HG03575 (cell line): ENCODE measurements around the gene PHF21B.
"Not testable (repeated sequence)": the region's sequence is repeated elsewhere in the genome, so short reads cannot be mapped to it uniquely, and the experiment has no call there.

Experiments used
- ATAC-seq: cut with Tn5 transposase; IDR thresholded peaks from one replicate; pipeline ENCODE4 v1.9.1; 2021; ENCODE audit not compliant: unreplicated experiment, insufficient number of reproducible peaks, low FRiP score; ENCODE audit errors: extremely low read depth

The PHF21B gene

DNA sequence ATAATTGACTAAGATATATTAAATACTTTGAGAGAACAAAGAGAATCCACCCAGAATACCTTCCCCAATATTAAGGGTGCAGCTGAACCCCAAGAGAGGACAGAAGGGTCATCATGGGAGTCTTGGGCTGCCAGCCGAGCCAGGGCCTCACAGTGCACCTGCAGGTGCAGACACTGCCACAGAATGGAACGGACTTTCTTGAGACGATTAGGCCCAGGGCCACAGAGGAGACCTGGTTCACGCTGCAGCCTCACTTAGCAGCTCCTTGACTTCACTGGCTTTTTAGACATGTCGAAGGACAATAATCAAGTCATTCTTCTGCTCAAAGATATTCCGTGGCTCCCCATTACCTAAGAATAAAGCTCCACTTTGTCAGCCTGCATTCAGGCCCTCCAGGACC, 100.6 kb downstream of the PHF21B start:
- no peak for ATAC-seq

DNA sequence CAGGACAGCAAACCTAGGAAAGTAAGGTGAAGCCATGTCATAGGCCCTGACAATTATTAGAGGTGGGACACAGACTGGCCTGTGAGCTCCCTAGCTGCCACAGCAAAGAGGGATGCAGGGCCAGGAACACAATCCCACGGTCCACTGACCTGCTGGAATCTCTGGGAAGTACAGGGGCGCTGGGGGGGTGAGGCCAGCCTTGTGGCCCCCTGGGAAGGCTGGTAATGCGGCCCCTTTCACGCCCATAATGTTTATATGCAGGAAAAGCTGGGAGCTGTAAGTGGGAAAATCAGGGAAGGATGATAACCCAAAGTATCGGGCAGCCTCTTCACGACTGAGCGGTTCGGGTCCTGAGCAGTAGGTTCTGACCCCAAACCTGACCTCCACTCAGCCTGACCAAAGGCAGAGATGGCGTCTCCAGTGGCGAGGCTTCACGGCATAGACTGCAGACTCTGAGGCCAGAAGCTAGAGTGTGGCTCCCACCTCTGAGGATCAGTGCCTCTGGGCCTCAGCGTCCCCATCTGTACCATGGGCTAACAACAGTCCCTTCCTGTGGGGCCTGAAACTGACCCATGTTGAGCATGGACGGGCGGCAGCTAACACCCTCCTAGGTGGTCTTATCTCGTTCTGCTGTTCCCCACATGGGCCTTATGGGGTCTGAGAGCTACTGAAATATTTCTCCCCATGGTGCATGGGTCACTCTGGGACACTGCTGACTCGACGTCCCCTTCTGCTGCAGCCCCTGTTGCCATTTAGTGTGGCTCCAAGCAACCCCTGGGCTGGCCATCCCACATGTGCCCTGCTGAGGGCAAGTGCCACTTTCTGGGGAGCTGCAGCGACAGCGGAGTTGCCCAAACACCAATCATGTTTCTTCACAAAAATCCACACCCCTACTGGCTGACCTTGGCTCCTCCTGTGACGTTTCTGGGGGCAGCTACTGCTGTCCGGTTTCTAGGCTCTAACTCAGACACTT, 101.8 kb downstream of the PHF21B start:
- ATAC-seq: no peak

DNA sequence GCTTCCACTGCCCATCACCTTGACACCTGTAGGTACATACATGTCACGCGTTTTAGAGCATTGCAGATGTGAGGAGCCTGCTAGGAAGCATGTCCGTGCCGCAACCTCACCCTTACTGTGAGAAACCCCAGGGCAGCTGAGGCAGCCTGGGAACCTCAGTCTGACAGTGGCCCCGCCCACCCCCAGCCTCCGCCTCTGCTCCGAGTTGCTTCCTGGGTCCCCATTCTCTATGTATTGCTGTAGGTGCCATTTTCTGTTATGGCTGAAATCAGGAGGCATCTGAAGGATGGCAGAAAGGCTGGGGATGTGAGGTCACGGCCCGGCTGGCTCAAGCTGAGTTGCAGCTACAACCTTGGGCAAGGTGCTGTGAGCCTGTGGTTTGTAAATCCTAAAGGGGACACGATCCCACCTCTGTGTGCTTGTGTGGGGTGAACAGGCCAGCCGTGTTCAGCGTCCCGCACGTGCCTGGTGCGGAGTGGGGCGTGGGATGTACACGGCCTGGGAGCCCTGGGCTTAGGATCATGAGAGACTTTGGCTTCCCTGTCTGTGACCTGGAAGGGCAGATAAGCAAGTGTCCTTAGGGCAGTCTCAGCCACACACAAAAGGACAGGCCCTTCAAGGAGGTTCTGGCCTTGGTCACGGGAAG, 102.7 kb downstream of the PHF21B start:
- no peak for ATAC-seq

DNA sequence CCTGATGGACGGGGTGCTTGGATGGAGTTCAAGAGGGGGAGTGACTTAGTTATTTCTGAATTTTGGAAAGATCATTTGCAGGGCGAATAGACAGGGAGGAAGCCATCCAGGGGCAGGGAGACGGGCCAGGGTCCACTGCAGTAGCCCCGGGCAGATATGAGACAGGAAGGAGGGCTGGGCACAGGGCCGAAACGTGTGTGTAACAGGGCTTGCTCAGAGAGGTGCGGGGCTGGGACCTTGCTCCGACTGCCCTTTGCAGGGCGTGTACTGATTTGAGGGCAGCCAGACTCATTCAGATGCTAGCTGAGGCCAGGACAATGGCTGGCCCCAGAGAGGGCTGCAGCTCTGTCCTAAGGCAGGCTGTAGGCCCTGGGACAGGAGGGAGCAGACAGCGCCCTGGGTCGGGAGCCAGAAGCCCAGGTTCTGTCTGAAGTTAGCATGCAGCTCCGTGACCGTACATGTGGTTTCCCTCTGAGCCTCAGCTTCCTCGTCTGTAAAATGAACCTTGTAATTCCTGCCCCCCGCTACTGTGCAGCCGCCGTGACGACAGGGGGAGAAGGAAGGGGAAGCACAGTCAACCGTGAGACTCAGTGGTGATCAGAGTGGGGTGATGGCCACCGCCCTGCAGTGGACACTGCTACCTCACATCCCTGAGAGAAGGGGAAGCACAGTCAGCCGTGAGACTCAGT, 103.4 kb downstream of the PHF21B start:
- no peak for ATAC-seq

DNA sequence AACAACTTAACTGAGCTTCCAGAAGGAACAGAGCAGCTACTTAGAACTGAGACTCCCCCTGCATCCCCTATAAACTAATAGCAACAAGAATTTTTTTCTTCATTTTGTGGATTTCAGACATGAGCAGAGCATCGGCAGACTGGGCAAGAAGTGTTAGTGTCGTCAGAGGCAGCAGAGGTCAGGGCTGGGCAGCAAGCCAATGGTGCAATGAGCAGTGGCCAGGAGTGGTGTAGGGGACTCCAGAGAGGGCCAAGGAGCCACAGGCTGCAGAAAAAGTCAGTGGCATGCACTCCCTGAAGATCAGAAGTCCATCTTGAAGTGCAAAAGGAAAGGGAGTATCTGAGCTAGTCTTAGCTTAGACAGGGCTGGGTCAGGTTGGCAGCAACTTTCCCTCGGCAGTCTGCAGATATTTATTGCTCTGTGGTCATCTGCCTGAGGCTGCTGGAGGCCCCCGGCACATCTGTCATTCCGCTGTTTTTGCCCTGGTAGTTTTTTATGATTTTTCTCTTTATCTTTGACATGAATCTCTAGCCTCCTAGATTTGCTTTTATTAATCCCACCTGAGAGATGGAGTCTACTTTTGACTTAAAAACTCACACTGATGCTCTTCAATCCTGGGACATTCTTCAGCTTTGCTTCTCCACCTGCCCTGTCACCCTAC, 105.2 kb downstream of the PHF21B start:
- ATAC-seq: not testable (repeated sequence)

DNA sequence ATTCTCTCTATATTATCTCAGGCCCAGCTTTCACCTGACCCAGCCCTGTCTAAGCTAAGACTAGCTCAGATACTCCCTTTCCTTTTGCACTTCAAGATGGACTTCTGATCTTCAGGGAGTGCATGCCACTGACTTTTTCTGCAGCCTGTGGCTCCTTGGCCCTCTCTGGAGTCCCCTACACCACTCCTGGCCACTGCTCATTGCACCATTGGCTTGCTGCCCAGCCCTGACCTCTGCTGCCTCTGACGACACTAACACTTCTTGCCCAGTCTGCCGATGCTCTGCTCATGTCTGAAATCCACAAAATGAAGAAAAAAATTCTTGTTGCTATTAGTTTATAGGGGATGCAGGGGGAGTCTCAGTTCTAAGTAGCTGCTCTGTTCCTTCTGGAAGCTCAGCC, 106.6 kb downstream of the PHF21B start:
- not testable (repeated sequence) for ATAC-seq

DNA sequence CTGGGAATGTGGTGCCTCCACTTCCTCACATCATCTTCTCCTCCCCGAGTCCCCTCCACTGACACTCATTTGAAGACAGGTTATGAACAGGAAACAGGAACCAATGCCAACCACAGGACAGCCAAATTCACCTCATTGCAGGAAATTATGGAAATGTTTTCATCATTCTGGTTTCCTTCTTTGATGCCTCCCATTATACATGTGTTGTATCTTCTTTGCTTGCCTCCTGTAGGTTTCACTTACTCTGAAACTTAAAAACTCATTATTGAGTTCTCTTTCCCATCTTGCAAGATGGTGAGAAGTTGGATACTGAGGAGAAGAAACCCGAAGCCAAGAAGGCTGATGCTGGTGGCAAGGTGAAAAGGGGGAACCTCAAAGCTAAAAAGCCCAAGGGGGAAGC, 108.5 kb downstream of the PHF21B start:
- no peak for ATAC-seq

DNA sequence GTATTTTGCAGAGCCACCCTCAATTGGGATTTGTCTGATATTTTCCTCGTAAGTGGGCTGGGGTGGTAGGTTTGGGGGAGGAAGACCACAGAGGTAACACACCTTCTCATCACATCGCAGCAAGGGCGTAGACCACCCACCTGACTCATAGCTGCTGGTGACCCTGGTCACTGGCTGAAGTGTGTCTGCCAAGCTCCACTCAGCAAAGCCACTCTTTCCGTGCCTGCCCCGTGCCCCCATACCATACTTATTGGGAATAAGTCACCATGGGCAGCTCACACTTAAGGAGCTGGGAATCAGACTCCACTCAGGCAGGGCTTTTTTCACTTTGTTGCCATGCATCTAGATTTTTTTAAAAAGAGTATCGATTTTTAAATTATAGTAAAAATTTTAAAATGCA, 111.6 kb downstream of the PHF21B start:
- no peak for ATAC-seq

DNA sequence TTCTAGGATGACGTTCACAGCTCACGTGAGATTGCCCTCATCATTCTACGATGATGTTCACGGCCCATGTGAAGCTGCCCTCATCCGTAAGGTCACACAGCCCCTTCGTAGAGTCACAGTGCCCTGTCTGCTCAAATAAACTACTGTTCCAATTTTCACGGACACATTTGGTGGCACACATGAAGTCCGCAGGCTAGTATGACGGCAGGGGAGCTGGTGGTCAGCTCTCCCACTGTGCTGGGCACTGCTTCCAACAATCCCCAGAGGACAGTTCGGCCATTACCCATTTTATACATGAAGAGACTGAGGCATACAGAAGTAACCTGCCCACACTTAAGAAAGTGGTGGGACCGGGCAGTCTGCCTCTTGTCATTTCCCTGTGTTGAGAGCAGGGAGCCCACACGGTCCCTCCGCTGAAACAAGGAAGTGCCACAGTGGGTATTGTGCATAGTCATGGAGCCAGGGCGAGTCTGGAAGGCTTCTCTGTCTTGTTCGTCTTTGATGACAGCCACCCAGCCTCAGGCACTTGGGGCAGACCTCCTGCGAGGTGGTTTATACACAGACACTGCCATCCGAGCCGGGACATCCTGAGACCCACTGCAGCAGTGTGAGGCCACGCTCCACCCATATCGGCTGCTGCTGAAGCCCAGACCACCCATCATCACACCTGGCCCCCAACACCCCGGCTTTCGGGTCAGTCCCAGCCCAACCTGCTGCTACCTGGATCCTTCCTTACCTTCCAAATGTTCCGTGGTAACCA, 114.3 kb downstream of the PHF21B start:
- no peak for ATAC-seq

DNA sequence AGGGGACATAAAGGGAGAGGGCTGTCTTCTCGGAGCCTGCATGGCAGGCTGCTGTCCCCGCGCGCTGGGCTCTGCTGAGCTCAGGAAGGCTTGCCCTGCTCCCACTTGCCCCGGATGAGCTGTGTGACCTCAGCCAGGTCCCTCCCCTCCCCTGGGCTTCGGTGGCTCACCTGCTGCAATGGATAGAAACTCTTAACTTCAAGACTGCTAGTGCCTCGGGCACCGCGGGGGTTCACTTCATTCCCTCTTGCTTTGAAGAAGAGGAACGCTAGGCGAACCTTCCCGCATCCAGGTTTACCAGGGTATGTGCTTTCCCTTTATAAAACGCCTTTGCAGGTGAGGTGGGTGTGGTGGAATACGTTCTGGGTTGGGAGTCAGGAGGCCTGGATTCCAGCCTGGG, 115.0 kb downstream of the PHF21B start:
- ATAC-seq: no peak

DNA sequence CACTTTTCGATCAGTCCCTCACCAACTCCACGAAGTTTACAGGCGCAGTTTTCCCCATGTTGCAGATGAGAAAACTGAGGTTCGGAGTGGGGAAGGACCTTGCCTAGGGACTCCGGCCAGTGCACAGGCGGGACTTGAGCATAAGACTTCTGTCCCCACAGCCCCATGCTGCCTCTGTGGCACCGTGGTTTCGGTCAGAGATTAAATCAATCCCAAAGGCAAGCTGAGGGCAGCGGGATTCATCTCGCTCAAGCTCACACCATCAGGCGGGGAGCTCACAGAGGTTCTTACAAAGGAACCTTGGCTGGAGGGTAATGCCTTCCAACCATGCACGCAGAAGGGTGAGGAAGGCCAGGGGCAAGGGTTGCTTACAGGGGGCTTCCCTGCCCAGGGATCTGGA, 115.5 kb downstream of the PHF21B start:
- no peak for ATAC-seq

DNA sequence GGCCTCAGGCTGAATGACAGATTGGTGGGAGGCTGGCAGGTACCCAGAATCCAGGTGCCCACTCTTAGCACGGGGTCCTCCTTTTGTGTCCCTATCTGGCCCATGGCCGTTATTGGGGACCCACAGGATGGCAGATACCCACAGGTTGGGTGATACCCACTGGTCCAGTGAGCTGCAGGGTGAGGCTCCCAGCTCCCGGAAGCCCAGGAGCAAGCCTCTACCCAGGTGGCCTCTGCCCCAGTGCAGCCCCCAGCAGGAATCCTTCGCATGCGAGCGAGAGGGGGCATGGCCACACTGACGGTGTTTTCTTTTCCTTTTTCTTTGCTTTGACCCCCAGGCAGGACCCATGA, 116.1 kb downstream of the PHF21B start:
- ATAC-seq: no peak

DNA sequence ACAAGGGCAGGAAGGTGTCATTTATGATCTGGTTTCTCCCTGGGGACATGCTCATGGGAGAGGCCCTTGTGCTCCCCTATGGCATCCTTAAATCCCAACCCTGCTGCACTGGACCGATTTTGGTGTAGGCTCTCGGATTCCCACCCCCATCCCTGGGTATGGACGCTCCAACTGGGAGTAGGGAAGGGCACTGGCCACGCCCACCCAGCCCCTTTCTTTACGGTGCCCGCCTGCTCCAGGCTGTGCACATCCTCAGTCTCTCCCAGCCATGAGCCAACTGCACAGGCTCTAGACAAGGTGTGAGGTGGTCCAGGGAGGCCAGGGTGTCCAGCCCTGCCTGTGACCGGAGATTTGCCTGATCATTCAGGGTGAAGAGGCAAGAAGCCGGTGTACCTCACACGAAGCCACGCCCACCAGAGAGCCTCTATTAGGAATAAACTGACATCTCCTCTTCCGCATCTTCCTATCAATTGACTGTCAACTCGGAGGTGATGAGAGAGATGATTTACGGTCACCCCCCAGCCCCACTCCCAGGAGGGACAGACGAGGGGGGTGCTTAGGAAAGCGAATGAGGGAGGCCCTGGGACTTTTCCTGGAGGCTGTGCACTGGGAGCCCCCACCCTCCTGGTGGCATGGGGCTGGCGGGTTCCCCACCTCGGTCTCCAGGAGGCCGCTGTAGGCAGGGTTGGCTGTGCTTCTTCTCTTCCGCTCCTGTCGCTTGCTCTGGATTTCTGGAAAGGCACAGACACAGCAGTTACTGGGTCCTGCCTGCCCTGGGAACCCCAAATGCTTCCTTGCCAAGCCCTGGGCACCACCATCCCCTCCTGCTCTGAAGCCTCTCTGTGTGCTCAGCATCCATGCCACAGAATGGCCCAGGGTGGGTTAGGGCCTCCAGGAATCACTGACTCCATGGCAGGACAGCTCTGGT, 116.7 kb downstream of the PHF21B start:
- ATAC-seq: no peak

DNA sequence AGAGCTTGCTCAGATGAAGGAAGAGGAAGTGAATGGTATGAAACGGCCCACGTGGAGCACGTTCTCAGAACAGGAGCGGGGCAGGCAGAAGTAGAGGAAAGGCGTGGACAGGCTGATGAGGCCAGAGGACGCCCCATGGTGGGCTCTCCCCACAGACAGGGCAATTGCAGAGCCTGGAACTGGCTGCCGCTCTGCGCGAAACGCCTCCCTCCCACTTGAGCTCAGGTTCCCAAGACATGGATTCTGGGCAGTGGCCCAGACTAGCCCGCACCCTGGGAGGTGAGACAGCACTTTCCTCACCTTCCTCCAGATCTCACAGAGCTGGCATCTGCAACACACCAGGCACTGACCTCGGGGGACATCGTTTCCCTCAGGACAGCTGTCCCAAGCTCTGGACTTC, 117.6 kb downstream of the PHF21B start:
- no peak for ATAC-seq

DNA sequence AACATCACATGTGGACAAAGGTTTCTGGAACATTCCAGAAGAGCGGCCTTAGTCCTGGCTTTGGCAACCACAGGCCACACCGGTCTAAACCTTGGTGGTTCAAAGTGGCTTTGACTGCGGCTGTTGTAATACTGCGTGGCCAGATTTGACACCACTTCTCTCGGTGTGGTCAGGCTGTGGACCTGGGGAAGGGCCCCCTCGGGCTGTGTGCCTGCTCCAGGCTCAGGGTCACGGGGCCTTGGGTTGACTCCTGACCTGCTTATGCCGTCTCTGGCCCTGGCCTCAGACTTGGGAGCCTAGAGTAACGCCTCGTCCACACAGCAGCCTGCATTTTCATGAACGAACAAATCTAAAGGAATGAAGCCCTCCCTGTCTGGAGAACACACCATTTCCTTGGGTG, 118.0 kb downstream of the PHF21B start:
- ATAC-seq: no peak

DNA sequence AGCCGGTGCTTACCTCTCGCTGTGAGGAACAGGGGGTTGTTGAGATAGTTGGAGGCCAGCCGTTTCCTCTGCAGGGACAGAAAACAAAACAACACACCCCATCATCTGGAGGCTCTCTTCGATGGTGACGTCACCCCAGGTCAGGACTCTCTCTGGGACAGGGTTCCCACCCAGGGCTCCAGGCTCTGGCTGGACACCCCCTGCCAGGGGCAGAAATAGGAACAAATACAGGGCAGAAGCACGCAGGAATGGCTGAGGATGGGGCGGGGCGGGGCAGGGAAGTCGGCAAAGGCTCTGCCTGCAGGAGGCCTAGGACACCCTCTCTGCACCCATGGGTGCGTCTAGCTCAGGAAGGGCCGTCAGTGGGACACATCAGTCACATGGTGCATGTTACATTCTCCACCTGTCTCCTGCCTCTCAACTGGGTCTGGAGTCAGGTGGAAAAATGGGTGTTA, 118.5 kb downstream of the PHF21B start:
- no peak for ATAC-seq

DNA sequence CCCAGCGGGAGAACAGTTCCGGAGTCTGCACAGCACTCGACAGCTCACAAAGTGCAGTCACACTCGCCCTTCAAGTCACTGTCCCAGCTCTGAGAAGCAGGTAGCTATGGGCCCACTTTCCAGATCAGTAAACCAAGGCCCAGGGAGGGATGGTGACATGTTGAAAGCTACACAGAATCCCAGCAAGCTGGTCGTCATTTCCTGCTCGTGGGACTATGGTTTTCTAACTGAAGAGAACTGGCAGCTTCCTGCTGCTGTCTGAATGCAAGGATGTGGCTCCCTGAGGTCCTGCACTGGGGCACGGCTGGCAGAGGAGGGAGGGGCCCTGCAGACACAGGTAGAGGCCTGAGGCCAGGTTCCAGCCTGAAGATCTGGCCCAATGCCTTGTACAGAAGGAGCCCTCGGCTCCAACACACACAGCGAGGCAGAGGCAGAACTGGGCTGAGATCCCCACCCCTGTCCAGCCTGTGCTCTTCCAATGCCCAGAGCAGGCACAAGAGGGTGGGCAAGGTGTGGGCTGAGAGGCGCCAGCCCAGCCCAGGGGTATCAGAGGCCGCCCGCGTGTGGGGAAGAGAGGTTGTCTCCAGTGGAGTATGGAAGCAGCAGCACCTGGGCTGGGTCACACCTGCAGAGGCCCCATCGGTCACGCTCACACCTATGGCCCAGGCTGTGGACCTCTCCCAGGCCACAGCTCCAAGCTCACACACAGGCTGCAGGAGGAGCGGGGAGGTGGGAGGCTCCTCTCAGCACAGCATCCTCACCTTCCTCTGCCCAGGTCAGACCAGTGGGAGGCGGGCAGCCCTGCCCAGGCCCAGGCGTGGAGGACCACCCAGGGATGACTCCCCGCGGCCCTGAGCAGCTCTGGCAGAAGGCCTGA, 119.2 kb downstream of the PHF21B start:
- no peak for ATAC-seq
